NCI-H748 (cell line): ENCODE data around the gene TRMT112.
"Not testable (repeated sequence)": the region's sequence is repeated elsewhere in the genome, so short reads cannot be mapped to it uniquely, and the experiment has no call there.

Experiments used
- DNase-seq: peaks from one replicate; lab custom pipeline; 2025; ENCODE audit not compliant: unreplicated experiment; lab: John Stamatoyannopoulos, UW

TRMT112 gene

GRCh38 chr11:64313491-64314145 is 3.7 kb downstream of the TRMT112 start:
- no peak for DNase-seq

- no peak for DNase-seq
Observed at GRCh38 chr11:64312947-64313346, 4.4 kb downstream of the TRMT112 start.

GRCh38 chr11:64307795-64308194 is 9.6 kb downstream of the TRMT112 start:
- DNase-seq, result not testable (repeated sequence)

GRCh38 chr11:64306876-64307622 is 10.3 kb downstream of the TRMT112 start:
- DNase-seq, result peak; percentile 17

- no peak for DNase-seq
Observed at GRCh38 chr11:64306563-64306875, 10.8 kb downstream of the TRMT112 start.

- DNase-seq, result peak; percentile 72
Observed at GRCh38 chr11:64305691-64306562, 11.4 kb downstream of the TRMT112 start.

GRCh38 chr11:64305075-64305690 is 12.2 kb downstream of the TRMT112 start, which contains the start of gene ESRRA:
ESRRA (plus strand) TSS chr11:64305524; CDS start chr11:64307180, 1,656 bp downstream.
- DNase-seq, result peak; percentile 100

GRCh38 chr11:64304316-64305072 is 12.9 kb downstream of the TRMT112 start:
- peak; percentile 94 for DNase-seq

- DNase-seq, result no peak
Observed at GRCh38 chr11:64304032-64304315, 13.4 kb downstream of the TRMT112 start.

GRCh38 chr11:64303109-64304031 is 14.0 kb downstream of the TRMT112 start:
- no peak for DNase-seq

- DNase-seq, result no peak
Observed at GRCh38 chr11:64299847-64300648, 17.3 kb downstream of the TRMT112 start, which contains the start of gene CATSPERZ. CATSPERZ (plus strand) TSS chr11:64300358; CDS start chr11:64300411, 53 bp downstream.

GRCh38 chr11:64298966-64299846 is 18.2 kb downstream of the TRMT112 start:
- DNase-seq, result peak; percentile 42

- no peak for DNase-seq
Observed at GRCh38 chr11:64297699-64298358, 19.5 kb downstream of the TRMT112 start.

- no peak for DNase-seq
Observed at GRCh38 chr11:64296830-64297698, 20.3 kb downstream of the TRMT112 start.

- no peak for DNase-seq
Observed at GRCh38 chr11:64296236-64296635, 21.1 kb downstream of the TRMT112 start.

- no peak for DNase-seq
Observed at GRCh38 chr11:64295760-64296159, 21.6 kb downstream of the TRMT112 start.
